Uterus (tissue), 2 donors: Measurements from ENCODE around the gene C14orf180.

Source experiments
- POLR2A ChIP-seq, 2 donors: fragments of 450-650 bp; IDR thresholded peaks; one replicate each; pipeline ENCODE4 v1.6.1; 2016; ENCODE audit warnings: antibody characterized with exemption in 2 of 2, mild to moderate bottlenecking in 1 of 2, moderate library complexity in 1 of 2
- TF ChIP-seq, protein P1 (sequence below), 4 experiments: fragments of 200-600 bp in 2 of 4; fragments of 450-650 bp in 2 of 4; sonication (generic) in 2 of 4; IDR thresholded peaks; one replicate each; pipeline ENCODE4 v1.5.1; 2016 to 2019; ENCODE audit warnings: antibody characterized with exemption in 4 of 4, mild to moderate bottlenecking in 2 of 4, moderate library complexity in 1 of 4

DNA sequence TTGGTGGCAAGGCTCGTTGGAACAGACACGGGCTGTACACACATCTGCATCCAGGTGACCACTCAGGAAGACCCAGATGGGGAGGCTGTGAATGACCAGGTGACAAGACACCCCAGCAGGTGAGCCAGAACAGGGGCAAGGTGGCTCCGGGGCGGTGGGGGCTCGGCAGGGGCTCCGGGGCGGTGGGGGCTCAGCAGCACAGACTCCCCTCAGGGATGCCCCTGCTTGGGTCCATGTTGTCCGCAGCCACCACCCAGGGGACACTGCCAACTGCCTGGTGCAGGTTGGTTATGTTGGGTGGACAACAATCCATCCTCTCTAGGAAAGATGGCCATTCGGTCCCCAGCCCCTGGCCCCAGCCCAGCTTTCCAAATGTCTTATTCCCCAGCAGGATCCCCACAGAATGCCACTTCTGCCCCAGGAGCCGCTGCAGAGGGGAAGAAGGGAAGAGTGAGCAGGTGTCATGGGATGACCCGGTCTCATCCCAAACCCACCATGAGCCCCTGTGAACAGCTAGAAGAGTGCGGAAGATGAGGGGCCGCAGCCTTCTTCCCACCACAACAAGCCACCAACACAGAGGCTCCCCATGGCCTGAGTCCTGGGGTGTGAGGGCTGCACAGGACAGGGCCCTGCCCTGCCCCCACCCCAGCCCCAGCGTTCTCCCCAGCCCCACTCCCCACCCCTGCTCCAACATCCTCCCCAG, 31.4 kb upstream of the C14orf180 start:
- TF ChIP-seq, protein P1, sequence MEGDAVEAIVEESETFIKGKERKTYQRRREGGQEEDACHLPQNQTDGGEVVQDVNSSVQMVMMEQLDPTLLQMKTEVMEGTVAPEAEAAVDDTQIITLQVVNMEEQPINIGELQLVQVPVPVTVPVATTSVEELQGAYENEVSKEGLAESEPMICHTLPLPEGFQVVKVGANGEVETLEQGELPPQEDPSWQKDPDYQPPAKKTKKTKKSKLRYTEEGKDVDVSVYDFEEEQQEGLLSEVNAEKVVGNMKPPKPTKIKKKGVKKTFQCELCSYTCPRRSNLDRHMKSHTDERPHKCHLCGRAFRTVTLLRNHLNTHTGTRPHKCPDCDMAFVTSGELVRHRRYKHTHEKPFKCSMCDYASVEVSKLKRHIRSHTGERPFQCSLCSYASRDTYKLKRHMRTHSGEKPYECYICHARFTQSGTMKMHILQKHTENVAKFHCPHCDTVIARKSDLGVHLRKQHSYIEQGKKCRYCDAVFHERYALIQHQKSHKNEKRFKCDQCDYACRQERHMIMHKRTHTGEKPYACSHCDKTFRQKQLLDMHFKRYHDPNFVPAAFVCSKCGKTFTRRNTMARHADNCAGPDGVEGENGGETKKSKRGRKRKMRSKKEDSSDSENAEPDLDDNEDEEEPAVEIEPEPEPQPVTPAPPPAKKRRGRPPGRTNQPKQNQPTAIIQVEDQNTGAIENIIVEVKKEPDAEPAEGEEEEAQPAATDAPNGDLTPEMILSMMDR (IDR thresholded peaks at IDR 0.05): no peak
- no peak for TF ChIP-seq POLR2A (IDR thresholded peaks at IDR 0.05)
